ENCODE measurements around the gene TTL. TPM values are rescaled to one million over a fixed set of nuclear protein-coding genes. Genes with fewer than 3 reads are reported as not detected.

TTL gene
- total and polyA plus RNA-seq, 2 of the 13 experiments (the other 11 are each of a cell fraction or from before 2014, with no cell fraction given), result 19.0 to 59.8 TPM

- TF ChIP-seq PAXIP1 (CRISPR knock-in tag; conservative IDR thresholded peaks at IDR 0.05) (peak; percentile 56), SNRNP70 (IDR thresholded peaks at IDR 0.05; ENCODE audit: low read depth, low read length) (no peak), GLMP (CRISPR knock-in tag; IDR thresholded peaks at IDR 0.05; ENCODE audit: borderline replicate concordance) (no peak), HDAC2 (CRISPR knock-in tag; IDR thresholded peaks at IDR 0.05) (peak; percentile 84; the same call in 1 of the 2 replicates), ZNF773 (CRISPR knock-in tag; IDR thresholded peaks at IDR 0.05; ENCODE audit: borderline replicate concordance) (no peak), TRAFD1 (CRISPR knock-in tag; IDR thresholded peaks at IDR 0.05; ENCODE audit: borderline replicate concordance) (0 out of 2 replicates have a peak, but pooled peaks have one; percentile 12), GATAD2A (CRISPR knock-in tag; IDR thresholded peaks at IDR 0.05) (peak; percentile 66), ZNF747 (CRISPR knock-in tag; IDR thresholded peaks at IDR 0.05; ENCODE audit: borderline replicate concordance) (no peak; the same call in 1 of the 2 replicates), ZSCAN29 (CRISPR knock-in tag; conservative IDR thresholded peaks at IDR 0.05) (0 out of 2 replicates have a peak, but pooled peaks have one; percentile 27), ETV5 (CRISPR knock-in tag; IDR thresholded peaks at IDR 0.05; ENCODE audit: borderline replicate concordance) (peak; percentile 99)
- TF ChIP-seq, protein P1, sequence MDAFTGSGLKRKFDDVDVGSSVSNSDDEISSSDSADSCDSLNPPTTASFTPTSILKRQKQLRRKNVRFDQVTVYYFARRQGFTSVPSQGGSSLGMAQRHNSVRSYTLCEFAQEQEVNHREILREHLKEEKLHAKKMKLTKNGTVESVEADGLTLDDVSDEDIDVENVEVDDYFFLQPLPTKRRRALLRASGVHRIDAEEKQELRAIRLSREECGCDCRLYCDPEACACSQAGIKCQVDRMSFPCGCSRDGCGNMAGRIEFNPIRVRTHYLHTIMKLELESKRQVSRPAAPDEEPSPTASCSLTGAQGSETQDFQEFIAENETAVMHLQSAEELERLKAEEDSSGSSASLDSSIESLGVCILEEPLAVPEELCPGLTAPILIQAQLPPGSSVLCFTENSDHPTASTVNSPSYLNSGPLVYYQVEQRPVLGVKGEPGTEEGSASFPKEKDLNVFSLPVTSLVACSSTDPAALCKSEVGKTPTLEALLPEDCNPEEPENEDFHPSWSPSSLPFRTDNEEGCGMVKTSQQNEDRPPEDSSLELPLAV (CRISPR knock-in tag; conservative IDR thresholded peaks at IDR 0.05; ENCODE audit: low read depth), result no peak
- TF ChIP-seq, protein P2, sequence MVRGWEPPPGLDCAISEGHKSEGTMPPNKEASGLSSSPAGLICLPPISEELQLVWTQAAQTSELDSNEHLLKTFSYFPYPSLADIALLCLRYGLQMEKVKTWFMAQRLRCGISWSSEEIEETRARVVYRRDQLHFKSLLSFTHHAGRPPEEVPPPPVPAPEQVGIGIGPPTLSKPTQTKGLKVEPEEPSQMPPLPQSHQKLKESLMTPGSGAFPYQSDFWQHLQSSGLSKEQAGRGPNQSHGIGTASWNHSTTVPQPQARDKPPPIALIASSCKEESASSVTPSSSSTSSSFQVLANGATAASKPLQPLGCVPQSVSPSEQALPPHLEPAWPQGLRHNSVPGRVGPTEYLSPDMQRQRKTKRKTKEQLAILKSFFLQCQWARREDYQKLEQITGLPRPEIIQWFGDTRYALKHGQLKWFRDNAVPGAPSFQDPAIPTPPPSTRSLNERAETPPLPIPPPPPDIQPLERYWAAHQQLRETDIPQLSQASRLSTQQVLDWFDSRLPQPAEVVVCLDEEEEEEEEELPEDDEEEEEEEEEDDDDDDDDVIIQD (CRISPR knock-in tag; IDR thresholded peaks at IDR 0.05; ENCODE audit: low read depth), result peak; percentile 44; the same call in 1 of the 2 replicates
- TF ChIP-seq, protein P3, sequence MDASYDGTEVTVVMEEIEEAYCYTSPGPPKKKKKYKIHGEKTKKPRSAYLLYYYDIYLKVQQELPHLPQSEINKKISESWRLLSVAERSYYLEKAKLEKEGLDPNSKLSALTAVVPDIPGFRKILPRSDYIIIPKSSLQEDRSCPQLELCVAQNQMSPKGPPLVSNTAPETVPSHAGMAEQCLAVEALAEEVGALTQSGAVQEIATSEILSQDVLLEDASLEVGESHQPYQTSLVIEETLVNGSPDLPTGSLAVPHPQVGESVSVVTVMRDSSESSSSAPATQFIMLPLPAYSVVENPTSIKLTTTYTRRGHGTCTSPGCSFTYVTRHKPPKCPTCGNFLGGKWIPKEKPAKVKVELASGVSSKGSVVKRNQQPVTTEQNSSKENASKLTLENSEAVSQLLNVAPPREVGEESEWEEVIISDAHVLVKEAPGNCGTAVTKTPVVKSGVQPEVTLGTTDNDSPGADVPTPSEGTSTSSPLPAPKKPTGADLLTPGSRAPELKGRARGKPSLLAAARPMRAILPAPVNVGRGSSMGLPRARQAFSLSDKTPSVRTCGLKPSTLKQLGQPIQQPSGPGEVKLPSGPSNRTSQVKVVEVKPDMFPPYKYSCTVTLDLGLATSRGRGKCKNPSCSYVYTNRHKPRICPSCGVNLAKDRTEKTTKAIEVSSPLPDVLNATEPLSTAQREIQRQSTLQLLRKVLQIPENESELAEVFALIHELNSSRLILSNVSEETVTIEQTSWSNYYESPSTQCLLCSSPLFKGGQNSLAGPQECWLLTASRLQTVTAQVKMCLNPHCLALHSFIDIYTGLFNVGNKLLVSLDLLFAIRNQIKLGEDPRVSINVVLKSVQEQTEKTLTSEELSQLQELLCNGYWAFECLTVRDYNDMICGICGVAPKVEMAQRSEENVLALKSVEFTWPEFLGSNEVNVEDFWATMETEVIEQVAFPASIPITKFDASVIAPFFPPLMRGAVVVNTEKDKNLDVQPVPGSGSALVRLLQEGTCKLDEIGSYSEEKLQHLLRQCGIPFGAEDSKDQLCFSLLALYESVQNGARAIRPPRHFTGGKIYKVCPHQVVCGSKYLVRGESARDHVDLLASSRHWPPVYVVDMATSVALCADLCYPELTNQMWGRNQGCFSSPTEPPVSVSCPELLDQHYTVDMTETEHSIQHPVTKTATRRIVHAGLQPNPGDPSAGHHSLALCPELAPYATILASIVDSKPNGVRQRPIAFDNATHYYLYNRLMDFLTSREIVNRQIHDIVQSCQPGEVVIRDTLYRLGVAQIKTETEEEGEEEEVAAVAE (CRISPR knock-in tag; IDR thresholded peaks at IDR 0.05; ENCODE audit: borderline replicate concordance), result peak; percentile 73; the same call in 1 of the 2 replicates
Measured at GRCh38 chr2:112584134-112584890, 102.4 kb downstream of the TTL start, which contains the start of gene CHCHD5 (continued).
